Smooth muscle cell of the umbilical artery (primary cell): ENCODE data around the gene ACSBG1. TPM values are rescaled to one million over a fixed set of nuclear protein-coding genes. Genes with fewer than 3 reads are reported as not detected.

ENCODE experiments used
- total RNA-seq: library from RNA; depleted of rRNA; stranded (reverse); fragments of >200 nt; gene quantifications from 2 replicates; pipeline ENCODE4 v1.2.3, GENCODE V29; 2014

Gene ACSBG1
- total RNA-seq = 0.05 TPM in 1 of 2 replicates, not detected in the other

DNA sequence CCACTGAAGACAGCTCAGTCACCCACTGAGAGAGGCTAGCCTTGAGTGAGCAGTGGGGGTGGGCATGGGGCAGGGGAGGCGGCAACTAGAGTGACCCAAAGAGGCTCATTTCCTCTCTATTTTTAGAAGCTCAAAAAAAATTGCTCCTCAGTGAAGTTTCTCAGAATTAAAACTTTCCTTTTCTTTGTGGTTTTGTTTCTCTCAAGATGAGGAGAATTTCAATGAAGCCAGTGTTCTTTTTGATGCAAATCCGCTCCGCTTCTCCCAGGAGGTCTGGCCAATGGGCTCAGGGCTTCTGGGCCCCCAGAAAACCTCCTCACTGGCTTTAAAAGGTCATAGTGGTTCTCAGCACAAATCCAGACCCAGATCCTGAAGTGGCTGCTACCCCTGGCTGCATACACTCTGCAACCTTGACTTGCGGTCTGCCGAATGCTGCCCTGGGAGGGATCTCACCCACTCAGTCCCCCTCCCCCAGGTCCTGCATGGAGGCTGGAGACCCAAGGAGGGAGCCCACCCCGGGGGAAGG lies at the start of gene ACSBG1:
ACSBG1 (minus strand) TSS at position 51 of the 526 bp plus-strand sequence. CDS start 64 bp downstream, outside the sequence.

DNA sequence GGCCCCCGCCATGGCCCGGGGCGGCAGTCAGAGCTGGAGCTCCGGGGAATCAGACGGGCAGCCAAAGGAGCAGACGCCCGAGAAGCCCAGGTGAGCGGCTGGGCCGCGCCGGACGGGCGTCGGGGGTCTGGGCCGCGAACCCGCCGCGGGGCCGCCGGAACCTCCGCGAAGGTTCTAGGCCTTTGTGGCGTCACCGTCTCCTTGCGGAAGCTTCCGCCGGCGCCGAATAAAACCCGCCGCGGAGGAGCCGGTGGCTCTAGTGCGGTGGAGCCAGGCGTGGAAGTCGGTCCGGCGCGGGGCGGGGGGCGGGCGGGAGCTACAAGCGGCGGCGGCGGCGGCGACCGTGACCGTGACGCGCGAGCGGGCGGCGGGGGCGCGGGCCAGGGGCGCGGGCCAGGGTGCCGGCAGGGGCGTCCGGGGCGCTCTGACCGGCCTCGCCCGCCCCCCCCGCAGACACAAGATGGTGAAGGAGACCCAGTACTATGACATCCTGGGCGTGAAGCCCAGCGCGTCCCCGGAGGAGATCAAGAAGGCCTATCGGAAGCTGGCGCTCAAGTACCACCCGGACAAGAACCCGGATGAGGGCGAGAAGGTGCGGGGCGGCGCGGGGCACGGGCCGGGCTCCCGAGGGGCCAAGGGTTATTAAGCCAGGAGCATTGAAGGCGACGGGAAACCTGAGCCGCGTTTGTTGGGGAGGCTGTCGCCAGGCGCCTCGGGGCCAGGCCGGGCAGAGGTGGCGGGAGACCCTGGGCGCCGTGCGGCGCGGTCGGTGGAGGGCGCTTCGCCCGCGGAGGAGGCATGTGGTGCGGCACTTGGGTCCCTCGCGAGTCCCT lies 30.2 kb upstream of the ACSBG1 start, which contains the start of gene DNAJA4:
DNAJA4 (plus strand) TSS at position 259 of the 833 bp plus-strand sequence; CDS start at position 461, 202 bp downstream.

DNA sequence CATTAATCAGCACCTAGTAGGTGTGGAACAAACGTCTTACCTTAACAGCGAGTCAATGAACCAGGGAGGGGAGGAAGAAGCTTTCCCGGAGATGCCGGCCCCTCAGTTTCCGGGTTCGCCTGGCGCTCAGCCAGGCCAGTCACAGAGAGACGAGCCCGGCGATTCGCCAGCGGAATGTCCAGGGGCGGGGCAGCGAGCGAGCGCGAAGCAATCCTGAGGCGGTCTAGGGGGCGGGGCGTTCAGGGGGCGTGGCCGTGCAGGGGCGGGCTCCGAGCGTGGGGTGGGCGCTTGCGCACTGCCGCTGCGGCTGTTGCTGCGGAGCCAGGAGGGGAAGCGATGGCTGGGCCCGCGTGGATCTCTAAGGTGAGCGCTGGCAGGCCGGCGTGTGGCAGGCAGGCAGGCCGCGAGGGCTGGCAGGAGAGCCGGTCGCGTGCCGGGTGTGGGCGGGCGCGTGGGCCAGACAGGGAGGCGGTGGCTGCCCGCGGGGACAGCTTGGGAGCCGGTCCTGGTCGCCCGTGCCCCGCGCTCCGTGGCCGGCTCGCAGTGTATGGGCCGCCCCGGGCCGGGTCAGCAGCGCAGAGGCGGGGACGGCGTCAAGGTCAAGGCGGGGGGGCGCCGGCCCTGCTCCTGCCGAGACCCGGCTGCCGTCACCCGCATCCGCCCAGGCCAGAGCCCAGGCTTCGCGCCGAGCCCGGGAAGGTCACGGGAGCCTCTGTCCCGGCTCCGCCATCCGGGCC lies 85.1 kb downstream of the ACSBG1 start, which contains the start of gene IDH3A:
IDH3A (plus strand) TSS at position 295 of the 737 bp plus-strand sequence; CDS start at position 337, 42 bp downstream.

GRCh38 chr15:78131295-78132061 lies 102.9 kb downstream of the ACSBG1 start, which contains the start of gene CIB2:
Gene CIB2 (minus strand): TSS chr15:78131445. CDS start chr15:78131215, 230 bp downstream.

Other genes with a start within 250 kb of the ACSBG1 start
- gene TBC1D2B, start 156.9 kb downstream of the ACSBG1 start, total RNA-seq = 40.1 and 69.3 TPM in 2 replicates
- not detected in 2 replicates for gene SH2D7, start 142.0 kb downstream of the ACSBG1 start, total RNA-seq
- gene CIB2, start 103.1 kb downstream of the ACSBG1 start, total RNA-seq = 2.4 and 4.5 TPM in 2 replicates
- gene IDH3A, start 85.2 kb downstream of the ACSBG1 start, total RNA-seq = 33.6 and 54.9 TPM in 2 replicates
- 2.7 and 3.0 TPM in 2 replicates for gene DNAJA4, start 30.0 kb upstream of the ACSBG1 start, total RNA-seq
- 56.1 and 91.8 TPM in 2 replicates for gene SKIC8, start 65.0 kb upstream of the ACSBG1 start, total RNA-seq
- not detected in 2 replicates for gene CRABP1, start 105.8 kb upstream of the ACSBG1 start, total RNA-seq
- gene IREB2, start 203.7 kb upstream of the ACSBG1 start, total RNA-seq = 30.0 and 43.4 TPM in 2 replicates